GM19035 (cell line): ENCODE measurements around the gene OR5AP2.
"Not testable (repeated sequence)": the region's sequence is repeated elsewhere in the genome, so short reads cannot be mapped to it uniquely, and the experiment has no call there.

Experiments
- ATAC-seq: cut with Tn5 transposase; IDR thresholded peaks from one replicate; pipeline ENCODE4 v1.9.1; 2021; ENCODE audit not compliant: unreplicated experiment

Gene OR5AP2

DNA sequence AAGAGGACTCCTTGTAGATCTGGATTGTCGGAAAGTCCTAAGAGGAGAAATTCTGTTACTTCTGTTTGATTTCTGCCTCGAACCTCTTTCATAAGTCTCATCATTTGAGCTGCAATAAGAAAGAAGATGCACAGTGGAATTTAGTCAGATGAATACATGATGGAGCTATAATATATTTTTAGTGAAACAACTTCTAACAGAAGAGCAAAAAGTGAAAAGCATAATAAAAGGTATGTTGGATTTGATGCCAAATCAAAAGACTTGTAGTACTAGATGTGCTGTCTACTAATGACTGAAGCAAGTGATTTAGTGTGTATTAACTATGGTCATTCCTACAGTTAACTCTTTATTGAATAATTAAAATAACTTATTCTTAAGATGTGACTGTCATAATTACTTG is at the start of gene OR5AP2:
Gene OR5AP2 (minus strand): TSS at position 101 of the 400 bp plus-strand sequence. CDS start 0 bp downstream, at position 101.
- ATAC-seq: no peak

- ATAC-seq: not testable (repeated sequence)
Measured at GRCh38 chr11:56691179-56691578, 48.9 kb upstream of the OR5AP2 start.

DNA sequence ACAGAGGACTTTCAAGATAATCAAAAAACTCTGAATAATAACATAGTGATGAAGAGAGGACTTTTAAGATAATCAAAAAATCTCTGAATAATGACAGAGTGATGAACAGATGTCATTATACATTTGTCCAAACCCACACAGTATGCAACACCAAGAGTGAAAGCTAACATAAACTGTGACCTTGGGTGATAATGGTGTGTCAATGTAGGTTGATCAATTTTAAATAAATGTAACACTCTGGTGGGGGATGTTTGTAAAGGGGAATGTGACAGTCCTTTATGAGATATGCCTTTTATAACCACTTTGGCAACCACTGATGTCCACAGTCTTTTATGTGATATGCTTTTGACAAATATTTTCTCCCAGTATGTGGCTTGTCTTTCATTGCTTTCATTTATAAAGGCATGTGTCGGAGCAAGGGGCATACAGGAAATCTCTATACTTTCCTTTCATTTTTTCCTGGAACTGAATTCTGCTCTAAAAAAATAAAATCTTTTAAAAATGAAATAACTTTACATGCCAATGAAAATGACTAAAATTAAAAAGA is 46.4 kb upstream of the OR5AP2 start:
- ATAC-seq: no peak

DNA sequence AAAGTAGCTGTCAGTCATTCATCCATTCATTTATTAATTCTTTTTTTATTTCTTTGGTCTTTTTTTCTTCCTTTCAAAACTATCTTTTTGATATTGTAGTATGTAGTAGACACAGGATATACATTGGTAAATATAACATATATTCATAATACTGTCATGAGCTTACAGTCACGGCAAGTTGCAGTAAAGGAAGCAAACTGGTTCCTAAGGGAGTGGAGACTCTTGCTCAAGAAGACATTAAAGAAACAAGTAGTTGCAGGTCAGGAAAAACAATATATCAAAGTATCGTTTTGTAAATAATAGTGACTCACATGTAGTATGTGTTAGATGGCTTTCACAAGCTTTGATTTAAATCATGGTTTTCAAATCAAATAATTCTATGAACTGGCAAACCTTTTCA is 28.7 kb upstream of the OR5AP2 start:
- ATAC-seq: no peak

DNA sequence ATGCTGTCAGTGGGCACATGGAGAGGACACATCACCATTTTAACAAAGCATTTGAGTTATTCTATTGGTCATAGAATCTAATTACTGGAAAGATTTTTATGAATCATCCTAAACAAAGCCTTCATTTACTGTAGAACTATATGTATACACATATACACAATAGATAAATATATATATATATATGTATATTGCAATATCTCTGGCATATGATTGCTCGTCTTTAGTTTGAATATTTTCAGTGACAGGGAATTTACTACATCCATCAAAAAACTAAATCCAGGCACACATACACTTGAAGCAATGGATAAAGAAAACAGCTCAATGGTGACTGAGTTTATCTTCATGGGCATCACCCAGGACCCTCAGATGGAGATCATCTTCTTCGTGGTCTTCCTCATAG is 21.1 kb upstream of the OR5AP2 start, which contains the start of gene OR5AR1:
Gene OR5AR1 (plus strand): TSS at position 301 of the 400 bp plus-strand sequence. CDS start 0 bp downstream, at position 301.
- no peak for ATAC-seq

- no peak for ATAC-seq
Measured at GRCh38 chr11:56659755-56660154, 17.5 kb upstream of the OR5AP2 start.

DNA sequence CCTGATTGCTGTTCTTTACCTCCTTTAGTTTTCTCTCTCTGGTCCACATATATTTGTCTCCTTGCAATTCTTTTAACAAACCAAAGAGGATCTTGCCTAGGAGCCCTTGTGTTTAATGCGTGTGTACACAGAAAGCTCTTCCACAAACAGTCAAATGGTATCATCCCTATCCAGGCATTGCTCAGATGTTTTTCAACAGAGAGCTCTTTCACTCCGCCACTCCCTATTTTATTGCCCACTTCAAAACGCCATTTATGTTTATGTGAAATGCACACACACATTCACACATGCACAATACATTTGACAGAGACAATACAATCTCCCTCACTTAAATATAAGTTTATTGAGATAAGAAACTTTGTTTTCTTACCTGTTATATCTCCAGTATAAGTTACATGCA is 4.7 kb downstream of the OR5AP2 start:
- no peak for ATAC-seq

GRCh38 chr11:56636861-56637260 is 5.4 kb downstream of the OR5AP2 start:
- ATAC-seq: no peak

GRCh38 chr11:56632329-56632728 is 9.9 kb downstream of the OR5AP2 start:
- no peak for ATAC-seq

DNA sequence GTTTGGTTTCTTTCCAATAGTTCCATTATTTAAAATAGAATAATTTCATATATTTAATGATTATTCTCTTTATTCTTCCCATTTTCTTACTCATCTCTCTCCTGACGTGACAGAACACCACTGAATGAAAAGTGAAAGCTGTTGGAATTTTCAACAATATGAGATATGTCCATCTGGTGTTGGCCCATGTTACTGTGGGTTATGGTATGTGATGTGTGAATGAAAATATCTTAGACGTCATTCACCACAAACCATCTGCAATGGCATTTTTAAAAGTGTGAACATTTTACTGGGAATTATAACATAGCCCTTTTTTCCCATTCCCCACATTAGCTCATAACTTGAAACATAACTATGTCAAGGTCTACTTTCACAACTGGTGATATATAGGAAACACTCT is 16.3 kb downstream of the OR5AP2 start:
- ATAC-seq: no peak

- no peak for ATAC-seq
Measured at GRCh38 chr11:56624661-56625110, 17.6 kb downstream of the OR5AP2 start.

GRCh38 chr11:56611174-56611573 is 31.1 kb downstream of the OR5AP2 start:
- ATAC-seq: no peak

DNA sequence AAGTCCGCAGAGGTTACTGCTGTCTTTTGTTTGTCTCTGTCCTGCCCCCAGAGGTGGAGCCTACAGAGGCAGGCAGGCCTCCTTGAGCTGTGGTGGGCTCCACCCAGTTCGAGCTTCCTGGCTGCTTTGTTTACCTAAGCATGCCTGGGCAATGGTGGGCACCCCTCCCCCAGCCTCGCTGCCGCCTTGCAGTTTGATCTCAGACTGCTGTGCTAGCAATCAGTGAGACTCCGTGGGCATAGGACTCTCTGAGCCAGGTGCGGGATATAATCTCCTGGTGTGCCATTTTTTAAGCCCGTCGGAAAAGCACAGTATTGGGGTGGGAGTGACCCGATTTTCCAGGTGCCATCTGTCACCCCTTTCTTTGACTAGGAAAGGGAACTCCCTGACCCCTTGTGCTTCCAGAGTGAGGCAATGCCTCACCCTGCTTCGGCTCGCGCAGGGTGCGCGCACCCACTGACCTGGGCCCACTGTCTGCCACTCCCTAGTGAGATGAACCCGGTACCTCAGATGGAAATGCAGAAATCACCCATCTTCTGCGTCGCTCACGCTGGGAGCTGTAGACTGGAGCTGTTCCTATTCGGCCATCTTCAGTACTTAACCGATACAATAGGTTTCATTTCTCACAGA is 50.0 kb downstream of the OR5AP2 start:
- ATAC-seq: not testable (repeated sequence)
